ENCODE measurements around the gene UBE2S.

UBE2S gene

GRCh38 chr19:55382522-55383054 lies 25.0 kb downstream of the UBE2S start:
- DNase-seq, result no peak

- DNase-seq, result no peak
Measured at GRCh38 chr19:55382013-55382412, 25.6 kb downstream of the UBE2S start.

GRCh38 chr19:55379174-55379573 lies 28.4 kb downstream of the UBE2S start:
- no peak for DNase-seq

- no peak for DNase-seq
Measured at GRCh38 chr19:55377356-55378131, 30.0 kb downstream of the UBE2S start.

GRCh38 chr19:55376241-55376933 lies 31.2 kb downstream of the UBE2S start, which contains the start of gene TMEM190:
TSS of gene TMEM190 (plus strand) at chr19:55376826. CDS start at chr19:55376854, 28 bp downstream.
- DNase-seq, result no peak

- no peak for DNase-seq
Measured at GRCh38 chr19:55373993-55374757, 33.4 kb downstream of the UBE2S start.

- no peak for DNase-seq
Measured at GRCh38 chr19:55373306-55373992, 34.1 kb downstream of the UBE2S start.

- no peak for DNase-seq
Measured at GRCh38 chr19:55372316-55373081, 35.1 kb downstream of the UBE2S start.

GRCh38 chr19:55370305-55370988 lies 37.1 kb downstream of the UBE2S start, which contains the start of gene IL11:
TSS of gene IL11 (minus strand) at chr19:55370463. CDS start at chr19:55370310, 153 bp downstream.
- DNase-seq, result no peak

- no peak for DNase-seq
Measured at GRCh38 chr19:55369653-55370304, 37.8 kb downstream of the UBE2S start.

- DNase-seq, result peak; percentile 54
Measured at GRCh38 chr19:55368701-55369563, 38.7 kb downstream of the UBE2S start.

GRCh38 chr19:55368106-55368505 lies 39.5 kb downstream of the UBE2S start:
- DNase-seq, result no peak

GRCh38 chr19:55366790-55367189 lies 40.8 kb downstream of the UBE2S start:
- DNase-seq, result no peak

- no peak for DNase-seq
Measured at GRCh38 chr19:55365964-55366363, 41.6 kb downstream of the UBE2S start.

- DNase-seq, result no peak
Measured at GRCh38 chr19:55365245-55365644, 42.3 kb downstream of the UBE2S start.

GRCh38 chr19:55362990-55363716 lies 44.4 kb downstream of the UBE2S start, which contains the start of gene GARIN5B:
TSS of gene GARIN5B (minus strand) at chr19:55363260. CDS start at chr19:55363066, 194 bp downstream.
- DNase-seq, result no peak

- DNase-seq, result no peak
Measured at GRCh38 chr19:55362174-55362989, 45.2 kb downstream of the UBE2S start.

GRCh38 chr19:55360902-55361301 lies 46.7 kb downstream of the UBE2S start:
- DNase-seq, result no peak

All from inflammatory macrophage treated with lipopolysaccharide for 4 hours (primary cell).